ENCODE results near the gene PRSS50.
"Not testable (repeated sequence)": the region's sequence is repeated elsewhere in the genome, so short reads cannot be mapped to it uniquely, and the experiment has no call there.

The PRSS50 gene

DNA sequence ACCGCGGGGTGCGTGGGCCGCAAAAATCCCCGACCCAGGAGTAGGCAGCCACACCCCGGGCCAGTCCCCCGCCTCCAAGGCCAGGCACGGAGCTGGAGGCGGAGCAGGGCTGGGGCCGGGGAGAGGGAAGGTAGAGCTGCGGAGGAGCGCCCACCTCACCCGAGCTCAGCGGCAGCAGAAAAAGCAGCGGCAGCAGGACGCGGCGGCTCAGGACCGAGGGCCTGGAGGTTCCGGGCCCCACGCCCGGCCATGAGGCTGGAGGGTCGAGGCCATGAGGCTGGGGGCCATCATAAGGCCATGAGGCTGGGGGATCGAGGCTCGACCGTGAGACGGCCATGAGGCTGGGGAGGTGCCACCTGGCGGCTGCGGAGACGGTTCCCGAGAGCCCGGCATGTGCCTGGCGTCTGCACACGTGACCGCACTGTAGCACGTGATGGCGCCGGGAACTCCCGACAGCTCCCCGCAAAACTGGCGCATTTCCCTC, 32.9 kb upstream of the PRSS50 start:
- TF ChIP-seq CTCF (IDR thresholded peaks at IDR 0.05; ENCODE audit: low read depth, low read length, missing control alignments), result no peak
- H3K4me3 ChIP-seq (replicated peaks; ENCODE audit: low read depth, low read length), result no peak overlapping the region
- DNase-seq (ENCODE audit: extremely low read depth, low read depth), result no peak

- DNase-seq (ENCODE audit: extremely low read depth, low read depth), result no peak
- no peak overlapping the region for H3K4me3 ChIP-seq (replicated peaks; ENCODE audit: low read depth, low read length)
- TF ChIP-seq CTCF (IDR thresholded peaks at IDR 0.05; ENCODE audit: low read depth, low read length, missing control alignments), result no peak
These were observed 31.5 kb upstream of the PRSS50 start for GRCh38 chr3:46749129-46749528.

DNA sequence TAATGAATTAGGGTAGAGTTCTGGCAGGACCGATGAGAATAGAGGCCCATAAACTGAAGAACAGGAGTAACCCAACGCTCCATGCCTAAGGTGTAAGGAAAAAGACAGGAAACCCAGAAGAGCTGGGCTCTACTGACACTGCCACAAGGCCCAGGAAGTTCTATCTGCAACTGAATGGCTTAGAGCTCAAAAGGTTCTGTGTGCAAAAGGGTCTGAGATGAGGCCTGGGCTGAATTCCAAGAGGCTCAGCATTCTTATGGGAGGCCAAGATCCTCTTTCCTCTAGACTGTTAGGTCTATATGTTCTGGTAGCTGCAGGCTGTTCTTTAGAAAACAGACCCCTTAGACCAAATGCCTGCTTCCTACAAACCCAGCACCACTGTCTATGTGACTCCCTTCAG, 30.5 kb upstream of the PRSS50 start:
- DNase-seq (ENCODE audit: extremely low read depth, low read depth), result no peak
- H3K4me3 ChIP-seq (replicated peaks; ENCODE audit: low read depth, low read length), result no peak overlapping the region
- no peak for TF ChIP-seq CTCF (IDR thresholded peaks at IDR 0.05; ENCODE audit: low read depth, low read length, missing control alignments)

- TF ChIP-seq CTCF (IDR thresholded peaks at IDR 0.05; ENCODE audit: low read depth, low read length, missing control alignments), result no peak
- DNase-seq (ENCODE audit: extremely low read depth, low read depth), result no peak
- H3K4me3 ChIP-seq (replicated peaks; ENCODE audit: low read depth, low read length), result no peak overlapping the region
These were observed 29.0 kb upstream of the PRSS50 start for GRCh38 chr3:46746711-46747110.

- no peak for DNase-seq (ENCODE audit: extremely low read depth, low read depth)
- TF ChIP-seq CTCF (IDR thresholded peaks at IDR 0.05; ENCODE audit: low read depth, low read length, missing control alignments), result no peak
- H3K4me3 ChIP-seq (replicated peaks; ENCODE audit: low read depth, low read length), result no peak overlapping the region
These were observed 25.4 kb upstream of the PRSS50 start for GRCh38 chr3:46742992-46743585.

GRCh38 chr3:46739565-46739964, 21.9 kb upstream of the PRSS50 start:
- H3K4me3 ChIP-seq (replicated peaks; ENCODE audit: low read depth, low read length); DNase-seq (ENCODE audit: extremely low read depth, low read depth): not testable (repeated sequence)

- H3K4me3 ChIP-seq (replicated peaks; ENCODE audit: low read depth, low read length), result no peak overlapping the region
- no peak for DNase-seq (ENCODE audit: extremely low read depth, low read depth)
- no peak for TF ChIP-seq CTCF (IDR thresholded peaks at IDR 0.05; ENCODE audit: low read depth, low read length, missing control alignments)
These were observed 19.7 kb upstream of the PRSS50 start for GRCh38 chr3:46737329-46737731.

Data from HFF-Myc (cell line).